Measurements from ENCODE around the gene RNF223. TPM values are rescaled to one million over a fixed set of nuclear protein-coding genes. Genes with fewer than 3 reads are reported as not detected.

The RNF223 gene
- total RNA-seq, 1 donor from 2014 or later: 7.5 TPM

GRCh38 chr1:1069711-1070676 is 4.1 kb downstream of the RNF223 start:
- H3K4me3 ChIP-seq (ENCODE audit: low read depth, low read length): peak overlapping the region; percentile 83
- no peak for TF ChIP-seq CTCF (IDR thresholded peaks at IDR 0.05; ENCODE audit: insufficient read depth, low read length, poor library complexity, severe bottlenecking)

GRCh38 chr1:1069056-1069710 is 4.9 kb downstream of the RNF223 start:
- DNase-seq (ENCODE audit: low read depth): no peak
- H3K4me3 ChIP-seq (ENCODE audit: low read depth, low read length): peak overlapping the region; percentile 83
- TF ChIP-seq CTCF (IDR thresholded peaks at IDR 0.05; ENCODE audit: insufficient read depth, low read length, poor library complexity, severe bottlenecking): no peak

More at GRCh38 chr1:1069711-1070676, 4.1 kb downstream of the RNF223 start:
- H3K36me3 ChIP-seq (ENCODE audit: control insufficient read depth, insufficient read depth, low read length): no peaks in the 10 kb centered on the region
- H3K27me3 ChIP-seq (ENCODE audit: control insufficient read depth, insufficient read depth, low read length): peaks cover 3% of the 10 kb centered on the region
- DNase-seq (ENCODE audit: low read depth): no peak

GRCh38 chr1:1068517-1069055 is 5.5 kb downstream of the RNF223 start:
- H3K27me3 ChIP-seq (ENCODE audit: control insufficient read depth, insufficient read depth, low read length): no peaks in the 10 kb centered on the region
- H3K36me3 ChIP-seq (ENCODE audit: control insufficient read depth, insufficient read depth, low read length): no peaks in the 10 kb centered on the region
- peak overlapping the region; percentile 83 for H3K4me3 ChIP-seq (ENCODE audit: low read depth, low read length)
- TF ChIP-seq CTCF (IDR thresholded peaks at IDR 0.05; ENCODE audit: insufficient read depth, low read length, poor library complexity, severe bottlenecking): no peak
- DNase-seq (ENCODE audit: low read depth): no peak

More at GRCh38 chr1:1069056-1069710, 4.9 kb downstream of the RNF223 start:
- Histone ChIP-seq H3K36me3 (ENCODE audit: control insufficient read depth, insufficient read depth, low read length) (no peaks in the 10 kb centered on the region), H3K27me3 (ENCODE audit: control insufficient read depth, insufficient read depth, low read length) (no peaks in the 10 kb centered on the region)

GRCh38 chr1:1067860-1068516 is 6.1 kb downstream of the RNF223 start:
- no peak for TF ChIP-seq CTCF (IDR thresholded peaks at IDR 0.05; ENCODE audit: insufficient read depth, low read length, poor library complexity, severe bottlenecking)
- DNase-seq (ENCODE audit: low read depth): no peak
- no peaks in the 10 kb centered on the region for H3K27me3 ChIP-seq (ENCODE audit: control insufficient read depth, insufficient read depth, low read length)
- H3K4me3 ChIP-seq (ENCODE audit: low read depth, low read length): peak overlapping the region; percentile 83
- no peaks in the 10 kb centered on the region for H3K36me3 ChIP-seq (ENCODE audit: control insufficient read depth, insufficient read depth, low read length)

GRCh38 chr1:1067284-1067859 is 6.7 kb downstream of the RNF223 start:
- no peak for TF ChIP-seq CTCF (IDR thresholded peaks at IDR 0.05; ENCODE audit: insufficient read depth, low read length, poor library complexity, severe bottlenecking)
- no peaks in the 10 kb centered on the region for H3K36me3 ChIP-seq (ENCODE audit: control insufficient read depth, insufficient read depth, low read length)
- H3K27me3 ChIP-seq (ENCODE audit: control insufficient read depth, insufficient read depth, low read length): no peaks in the 10 kb centered on the region
- no peak for DNase-seq (ENCODE audit: low read depth)
- no peak overlapping the region for H3K4me3 ChIP-seq (ENCODE audit: low read depth, low read length)
